ENCODE results near the gene TRPM1. TPM values are rescaled to one million over a fixed set of nuclear protein-coding genes. Genes with fewer than 3 reads are reported as not detected.

The TRPM1 gene
- total RNA-seq, 2 experiments from 2014 or later: not detected

GRCh38 chr15:31074321-31074720 lies 27.2 kb downstream of the TRPM1 start:
- DNase-seq (ENCODE audit: low spot score): no peak
- no peaks in the 10 kb centered on the region for H4K20me1 ChIP-seq (ENCODE audit: insufficient read depth, low read length)
- CTCF ChIA-PET (ENCODE audit: unreplicated experiment): no interaction called here
- no peaks in the 10 kb centered on the region for H3K9me2 ChIP-seq (ENCODE audit: insufficient read depth, low read length)
- H3K79me2 ChIP-seq (ENCODE audit: insufficient read depth, low read depth, low read length): no peaks in the 10 kb centered on the region
- no TSS peak for BruUV-seq (replicated peaks)
- H3K36me3 ChIP-seq (ENCODE audit: insufficient read depth, low read length): no peaks in the 10 kb centered on the region
- TF ChIP-seq EZH2phosphoT487 (IDR thresholded peaks at IDR 0.05; ENCODE audit: borderline replicate concordance, low read depth, low read length): no peak
- TF ChIP-seq, protein P1, sequence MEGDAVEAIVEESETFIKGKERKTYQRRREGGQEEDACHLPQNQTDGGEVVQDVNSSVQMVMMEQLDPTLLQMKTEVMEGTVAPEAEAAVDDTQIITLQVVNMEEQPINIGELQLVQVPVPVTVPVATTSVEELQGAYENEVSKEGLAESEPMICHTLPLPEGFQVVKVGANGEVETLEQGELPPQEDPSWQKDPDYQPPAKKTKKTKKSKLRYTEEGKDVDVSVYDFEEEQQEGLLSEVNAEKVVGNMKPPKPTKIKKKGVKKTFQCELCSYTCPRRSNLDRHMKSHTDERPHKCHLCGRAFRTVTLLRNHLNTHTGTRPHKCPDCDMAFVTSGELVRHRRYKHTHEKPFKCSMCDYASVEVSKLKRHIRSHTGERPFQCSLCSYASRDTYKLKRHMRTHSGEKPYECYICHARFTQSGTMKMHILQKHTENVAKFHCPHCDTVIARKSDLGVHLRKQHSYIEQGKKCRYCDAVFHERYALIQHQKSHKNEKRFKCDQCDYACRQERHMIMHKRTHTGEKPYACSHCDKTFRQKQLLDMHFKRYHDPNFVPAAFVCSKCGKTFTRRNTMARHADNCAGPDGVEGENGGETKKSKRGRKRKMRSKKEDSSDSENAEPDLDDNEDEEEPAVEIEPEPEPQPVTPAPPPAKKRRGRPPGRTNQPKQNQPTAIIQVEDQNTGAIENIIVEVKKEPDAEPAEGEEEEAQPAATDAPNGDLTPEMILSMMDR (conservative IDR thresholded peaks at IDR 0.05; ENCODE audit: low read length): no peak
- H3K4me1 ChIP-seq (ENCODE audit: insufficient read depth, low read length, poor library complexity, severe bottlenecking): no peaks in the 10 kb centered on the region
- H3K27ac ChIP-seq (ENCODE audit: low read depth, low read length, poor library complexity, severe bottlenecking): no peak overlapping the region
- H3K4me3 ChIP-seq (ENCODE audit: low read depth, low read length, poor library complexity, severe bottlenecking): no peak overlapping the region
- no peaks in the 10 kb centered on the region for H3K9me3 ChIP-seq (ENCODE audit: low read length)
- H3K4me2 ChIP-seq (ENCODE audit: low read length): no peak overlapping the region
- intact Hi-C loops (cut with micrococcal nuclease; ENCODE audit: unreplicated experiment): no loop called here
- H2AFZ ChIP-seq (ENCODE audit: low read length): no peak overlapping the region
- POLR2A ChIA-PET: interaction anchor here (0.8 kb wide), 1 partner anchor 86 kb away, joined by 3 read pairs; no protein-coding TSS in a partner anchor

GRCh38 chr15:31070867-31071266 lies 30.7 kb downstream of the TRPM1 start:
- Histone ChIP-seq H3K79me2 (ENCODE audit: insufficient read depth, low read depth, low read length) (no peaks in the 10 kb centered on the region), H4K20me1 (ENCODE audit: insufficient read depth, low read length) (no peaks in the 10 kb centered on the region), H3K9me3 (ENCODE audit: low read length) (no peaks in the 10 kb centered on the region), H3K27ac (ENCODE audit: low read depth, low read length, poor library complexity, severe bottlenecking) (no peak overlapping the region), H2AFZ (ENCODE audit: low read length) (no peak overlapping the region), H3K9me2 (ENCODE audit: insufficient read depth, low read length) (no peaks in the 10 kb centered on the region), H3K4me1 (ENCODE audit: insufficient read depth, low read length, poor library complexity, severe bottlenecking) (no peaks in the 10 kb centered on the region), H3K4me3 (ENCODE audit: low read depth, low read length, poor library complexity, severe bottlenecking) (no peak overlapping the region), H3K4me2 (ENCODE audit: low read length) (no peak overlapping the region), H3K36me3 (ENCODE audit: insufficient read depth, low read length) (no peaks in the 10 kb centered on the region)
- no peak for DNase-seq (ENCODE audit: low spot score)
- POLR2A ChIA-PET: no interaction called here
- no peak for TF ChIP-seq EZH2phosphoT487 (IDR thresholded peaks at IDR 0.05; ENCODE audit: borderline replicate concordance, low read depth, low read length)
- TF ChIP-seq, protein P1 (conservative IDR thresholded peaks at IDR 0.05; ENCODE audit: low read length): no peak
- BruUV-seq (replicated peaks): no TSS peak
- CTCF ChIA-PET (ENCODE audit: unreplicated experiment): no interaction called here
- intact Hi-C loops (cut with micrococcal nuclease; ENCODE audit: unreplicated experiment): no loop called here

DNA sequence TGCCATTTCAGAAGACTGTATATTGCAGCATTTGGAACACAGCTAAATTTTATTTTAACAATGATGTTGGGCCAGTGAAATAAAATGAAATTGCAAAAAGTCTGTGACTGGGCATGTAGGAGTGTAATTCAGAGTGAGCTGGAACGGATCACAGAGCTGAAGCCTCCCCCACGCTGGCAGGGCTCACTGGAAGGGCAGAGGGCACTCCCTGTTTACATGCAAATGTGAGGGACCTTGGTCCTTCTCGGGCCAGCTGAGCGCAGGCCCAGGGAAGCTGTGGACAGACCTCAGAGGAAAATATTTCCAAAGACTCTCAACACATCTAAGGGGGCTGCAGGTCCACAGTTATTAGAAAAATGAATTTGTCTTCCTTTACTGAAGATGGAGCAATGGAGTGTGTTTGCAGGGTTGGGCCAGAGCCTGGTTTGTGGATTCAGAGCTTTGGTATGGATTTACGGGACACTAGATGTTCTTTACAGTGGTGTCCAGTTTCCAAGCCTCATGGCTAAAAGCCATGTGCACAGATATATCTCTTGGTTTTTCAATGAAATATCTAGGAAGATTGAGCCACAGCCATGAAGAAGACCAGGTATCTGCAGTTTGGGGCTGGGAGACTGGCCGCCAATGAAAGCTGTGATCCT lies 32.0 kb downstream of the TRPM1 start:
- no peaks in the 10 kb centered on the region for H3K36me3 ChIP-seq (ENCODE audit: insufficient read depth, low read length)
- no peak for DNase-seq (ENCODE audit: low spot score)
- no peaks in the 10 kb centered on the region for H3K79me2 ChIP-seq (ENCODE audit: insufficient read depth, low read depth, low read length)
- H2AFZ ChIP-seq (ENCODE audit: low read length): no peak overlapping the region
- H3K9me3 ChIP-seq (ENCODE audit: low read length): no peaks in the 10 kb centered on the region
- H3K4me2 ChIP-seq (ENCODE audit: low read length): no peak overlapping the region
- intact Hi-C loops (cut with micrococcal nuclease; ENCODE audit: unreplicated experiment): no loop called here
- no peaks in the 10 kb centered on the region for H4K20me1 ChIP-seq (ENCODE audit: insufficient read depth, low read length)
- no peak for TF ChIP-seq EZH2phosphoT487 (IDR thresholded peaks at IDR 0.05; ENCODE audit: borderline replicate concordance, low read depth, low read length)
- TF ChIP-seq, protein P1 (conservative IDR thresholded peaks at IDR 0.05; ENCODE audit: low read length): no peak
- no peaks in the 10 kb centered on the region for H3K9me2 ChIP-seq (ENCODE audit: insufficient read depth, low read length)
- CTCF ChIA-PET (ENCODE audit: unreplicated experiment): no interaction called here
- no TSS peak for BruUV-seq (replicated peaks)
- no peaks in the 10 kb centered on the region for H3K4me1 ChIP-seq (ENCODE audit: insufficient read depth, low read length, poor library complexity, severe bottlenecking)
- H3K27ac ChIP-seq (ENCODE audit: low read depth, low read length, poor library complexity, severe bottlenecking): no peak overlapping the region
- H3K4me3 ChIP-seq (ENCODE audit: low read depth, low read length, poor library complexity, severe bottlenecking): no peak overlapping the region
- POLR2A ChIA-PET: no interaction called here

All from OCI-LY7 (cell line).